ENCODE measurements around the gene SLC66A2.

Gene SLC66A2

GRCh38 chr18:79916128-79916494, 35.3 kb downstream of the SLC66A2 start:
- Histone ChIP-seq H3K27me3 (ENCODE audit: insufficient read depth, poor library complexity, severe bottlenecking) (no peaks in the 10 kb centered on the region), H3K27ac (replicated peaks) (no peak overlapping the region), H3K4me3 (replicated peaks; ENCODE audit: insufficient read depth, low read length) (no peak overlapping the region)
- no peak for DNase-seq (ENCODE audit: low read depth in 1 of 2, low spot score in 1 of 2)
- no peak for TF ChIP-seq REST (IDR thresholded peaks at IDR 0.05; ENCODE audit: insufficient replicate concordance, low read depth)
- no peak for TF ChIP-seq POLR2AphosphoS5 (IDR thresholded peaks at IDR 0.05; ENCODE audit: low read depth)

GRCh38 chr18:79915161-79916127, 36.0 kb downstream of the SLC66A2 start:
- no peak overlapping the region for H3K4me3 ChIP-seq (replicated peaks; ENCODE audit: insufficient read depth, low read length)
- TF ChIP-seq SPI1 (IDR thresholded peaks at IDR 0.05; ENCODE audit: borderline replicate concordance, low read depth) (no peak), REST (IDR thresholded peaks at IDR 0.05; ENCODE audit: insufficient replicate concordance, low read depth) (no peak), CTCF (IDR thresholded peaks at IDR 0.05; ENCODE audit: insufficient read depth, low read length) (no peak), GABPA (IDR thresholded peaks at IDR 0.05; ENCODE audit: low read depth) (no peak), POLR2AphosphoS5 (IDR thresholded peaks at IDR 0.05; ENCODE audit: low read depth) (no peak; the same call in 1 of the 2 replicates)
- no peaks in the 10 kb centered on the region for H3K27me3 ChIP-seq (ENCODE audit: insufficient read depth, poor library complexity, severe bottlenecking)
- no peak overlapping the region for H3K27ac ChIP-seq (replicated peaks)
- DNase-seq (ENCODE audit: low read depth in 1 of 2, low spot score in 1 of 2) = no peak

- Histone ChIP-seq H3K27ac (replicated peaks) (no peak overlapping the region), H3K4me3 (replicated peaks; ENCODE audit: insufficient read depth, low read length) (no peak overlapping the region), H3K27me3 (ENCODE audit: insufficient read depth, poor library complexity, severe bottlenecking) (no peaks in the 10 kb centered on the region)
- TF ChIP-seq POLR2AphosphoS5 (IDR thresholded peaks at IDR 0.05; ENCODE audit: low read depth) (no peak), CTCF (IDR thresholded peaks at IDR 0.05; ENCODE audit: insufficient read depth, low read length) (no peak), REST (IDR thresholded peaks at IDR 0.05; ENCODE audit: insufficient replicate concordance, low read depth) (no peak), GABPA (IDR thresholded peaks at IDR 0.05; ENCODE audit: low read depth) (no peak), SPI1 (IDR thresholded peaks at IDR 0.05; ENCODE audit: borderline replicate concordance, low read depth) (no peak)
- DNase-seq (ENCODE audit: low read depth in 1 of 2, low spot score in 1 of 2) = no peak
These were observed 36.8 kb downstream of the SLC66A2 start for GRCh38 chr18:79914614-79915160.
